ENCODE data around the gene NOS1. TPM values are rescaled to one million over a fixed set of nuclear protein-coding genes. Genes with fewer than 3 reads are reported as not detected.

Gene NOS1
- total and polyA plus RNA-seq, 2 donors (not counting 1 experiment from before 2014, with no cell fraction given): under 0.01 TPM; not detected in 1

DNA sequence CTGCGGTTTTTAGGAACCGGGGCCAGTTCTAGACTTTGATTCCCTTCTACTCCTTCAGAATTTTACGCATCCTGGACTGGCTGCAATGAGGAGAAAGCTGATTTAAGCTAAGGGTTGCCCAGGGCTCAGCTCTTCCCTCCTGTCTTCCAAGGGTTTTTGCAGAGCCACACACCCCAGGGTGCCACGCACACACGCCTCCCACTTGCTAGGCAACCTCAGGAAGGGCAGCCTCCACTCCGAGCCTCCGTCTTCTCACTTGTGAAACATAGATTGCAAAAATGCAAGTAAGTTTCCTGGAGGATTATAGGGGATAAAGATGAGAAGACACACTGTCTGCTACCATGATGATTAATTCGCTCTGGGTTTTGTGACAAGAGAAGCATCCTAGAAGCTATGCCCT, 31.7 kb downstream of the NOS1 start:
- Histone ChIP-seq H4K20me1 (ENCODE audit: control insufficient read depth, extremely low read depth, insufficient read depth, low read length) (no peaks in the 10 kb centered on the region), H2AFZ (ENCODE audit: low read length) (no peak overlapping the region), H3K9me3 (ENCODE audit: control insufficient read depth, insufficient read depth, low read depth, low read length) (no peaks in the 10 kb centered on the region), H3K79me2 (ENCODE audit: control insufficient read depth, insufficient read depth, low read length) (no peaks in the 10 kb centered on the region), H3K4me3 (replicated peaks in 1 of 4; ENCODE audit: control extremely low read depth in 1 of 4, insufficient read depth in 1 of 4, low read depth in 3 of 4, low read length in 4 of 4) (no peak overlapping the region), H3K27me3 (ENCODE audit: control insufficient read depth, insufficient read depth, low read length) (no peaks in the 10 kb centered on the region), H3K4me1 (ENCODE audit: control insufficient read depth, extremely low read depth, insufficient read depth, low read length) (no peaks in the 10 kb centered on the region), H3K9ac (ENCODE audit: insufficient read depth, low read length) (no peak overlapping the region), H3K27ac (ENCODE audit: insufficient read depth, low read length) (no peak overlapping the region), H3K36me3 (ENCODE audit: control insufficient read depth, insufficient read depth, low read length) (no peaks in the 10 kb centered on the region), H3K4me2 (ENCODE audit: extremely low read depth, insufficient read depth, low read length) (no peak overlapping the region)
- TF ChIP-seq EZH2 (IDR thresholded peaks at IDR 0.05; ENCODE audit: low read length, missing control alignments): no peak
- TF ChIP-seq, protein P1, sequence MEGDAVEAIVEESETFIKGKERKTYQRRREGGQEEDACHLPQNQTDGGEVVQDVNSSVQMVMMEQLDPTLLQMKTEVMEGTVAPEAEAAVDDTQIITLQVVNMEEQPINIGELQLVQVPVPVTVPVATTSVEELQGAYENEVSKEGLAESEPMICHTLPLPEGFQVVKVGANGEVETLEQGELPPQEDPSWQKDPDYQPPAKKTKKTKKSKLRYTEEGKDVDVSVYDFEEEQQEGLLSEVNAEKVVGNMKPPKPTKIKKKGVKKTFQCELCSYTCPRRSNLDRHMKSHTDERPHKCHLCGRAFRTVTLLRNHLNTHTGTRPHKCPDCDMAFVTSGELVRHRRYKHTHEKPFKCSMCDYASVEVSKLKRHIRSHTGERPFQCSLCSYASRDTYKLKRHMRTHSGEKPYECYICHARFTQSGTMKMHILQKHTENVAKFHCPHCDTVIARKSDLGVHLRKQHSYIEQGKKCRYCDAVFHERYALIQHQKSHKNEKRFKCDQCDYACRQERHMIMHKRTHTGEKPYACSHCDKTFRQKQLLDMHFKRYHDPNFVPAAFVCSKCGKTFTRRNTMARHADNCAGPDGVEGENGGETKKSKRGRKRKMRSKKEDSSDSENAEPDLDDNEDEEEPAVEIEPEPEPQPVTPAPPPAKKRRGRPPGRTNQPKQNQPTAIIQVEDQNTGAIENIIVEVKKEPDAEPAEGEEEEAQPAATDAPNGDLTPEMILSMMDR (conservative IDR thresholded peaks at IDR 0.05 in 1 of 2, IDR thresholded peaks at IDR 0.05 in 1 of 2; ENCODE audit: low read depth in 1 of 2, low read length in 2 of 2): no peak
- DNase-seq (ENCODE audit: low read depth in 2 of 2): no peak

DNA sequence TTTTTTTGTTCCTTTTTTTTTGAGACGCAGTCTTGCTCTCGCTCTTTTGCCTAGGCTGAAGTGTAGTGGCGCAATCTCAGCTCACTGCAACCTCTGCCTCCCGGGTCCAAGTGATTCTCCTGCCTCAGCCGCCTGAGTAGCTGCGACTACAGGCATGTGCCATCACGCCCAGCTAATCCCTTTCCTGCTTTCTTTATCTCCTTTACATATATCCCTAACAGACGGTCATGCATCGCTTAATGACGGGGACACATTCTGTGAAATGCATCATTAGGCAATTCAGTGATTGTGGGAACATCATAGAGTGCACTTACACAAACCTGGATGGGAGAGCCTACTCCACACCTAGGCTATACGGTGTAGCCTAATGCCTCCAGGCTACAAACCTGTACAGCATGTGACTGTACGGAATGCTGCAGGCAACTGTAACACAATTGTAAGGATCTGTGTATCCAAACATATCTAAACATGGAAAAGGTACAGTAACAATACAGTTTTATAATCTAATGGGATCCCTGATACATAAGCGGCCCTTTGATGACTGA, 32.8 kb downstream of the NOS1 start:
- H4K20me1 ChIP-seq (ENCODE audit: control insufficient read depth, extremely low read depth, insufficient read depth, low read length): no peaks in the 10 kb centered on the region
- TF ChIP-seq EZH2 (IDR thresholded peaks at IDR 0.05; ENCODE audit: low read length, missing control alignments): no peak
- TF ChIP-seq, protein P1 (conservative IDR thresholded peaks at IDR 0.05 in 1 of 2, IDR thresholded peaks at IDR 0.05 in 1 of 2; ENCODE audit: low read depth in 1 of 2, low read length in 2 of 2): no peak
- H3K27ac ChIP-seq (ENCODE audit: insufficient read depth, low read length): no peak overlapping the region
- DNase-seq (ENCODE audit: low read depth in 2 of 2): no peak
- H3K27me3 ChIP-seq (ENCODE audit: control insufficient read depth, insufficient read depth, low read length): no peaks in the 10 kb centered on the region
- no peaks in the 10 kb centered on the region for H3K79me2 ChIP-seq (ENCODE audit: control insufficient read depth, insufficient read depth, low read length)
- H3K9ac ChIP-seq (ENCODE audit: insufficient read depth, low read length): no peak overlapping the region
- no peaks in the 10 kb centered on the region for H3K4me1 ChIP-seq (ENCODE audit: control insufficient read depth, extremely low read depth, insufficient read depth, low read length)
- H3K4me2 ChIP-seq (ENCODE audit: extremely low read depth, insufficient read depth, low read length): no peak overlapping the region
- H3K4me3 ChIP-seq (replicated peaks in 1 of 4; ENCODE audit: control extremely low read depth in 1 of 4, insufficient read depth in 1 of 4, low read depth in 3 of 4, low read length in 4 of 4): no peak overlapping the region
- H2AFZ ChIP-seq (ENCODE audit: low read length): no peak overlapping the region
- H3K9me3 ChIP-seq (ENCODE audit: control insufficient read depth, insufficient read depth, low read depth, low read length): no peaks in the 10 kb centered on the region
- no peaks in the 10 kb centered on the region for H3K36me3 ChIP-seq (ENCODE audit: control insufficient read depth, insufficient read depth, low read length)

DNA sequence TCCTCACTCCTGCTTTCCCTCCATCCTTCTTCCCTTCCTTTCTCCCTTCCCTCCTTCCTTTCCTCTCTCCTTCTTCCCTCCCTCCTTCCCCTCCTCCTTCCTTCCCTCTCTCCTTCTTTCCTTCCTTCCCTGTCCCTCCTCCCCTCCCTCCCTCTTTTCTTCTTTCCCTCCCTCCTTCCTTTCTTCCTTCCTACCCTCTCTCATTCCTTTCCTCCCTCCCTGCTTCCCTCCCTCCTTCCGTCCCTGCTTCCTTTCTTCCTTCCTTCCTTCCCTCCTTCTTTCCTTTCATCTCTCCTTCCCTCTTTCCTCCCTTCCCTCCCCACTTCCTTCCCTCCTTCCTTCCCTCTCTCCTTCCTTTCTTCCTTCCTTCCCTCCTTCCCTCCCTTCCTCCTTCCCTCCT, 39.0 kb downstream of the NOS1 start:
- H3K4me3 ChIP-seq (replicated peaks in 1 of 4; ENCODE audit: control extremely low read depth in 1 of 4, insufficient read depth in 1 of 4, low read depth in 3 of 4, low read length in 4 of 4): no peak overlapping the region
- H3K36me3 ChIP-seq (ENCODE audit: control insufficient read depth, insufficient read depth, low read length): no peaks in the 10 kb centered on the region
- no peaks in the 10 kb centered on the region for H3K27me3 ChIP-seq (ENCODE audit: control insufficient read depth, insufficient read depth, low read length)
- H3K4me1 ChIP-seq (ENCODE audit: control insufficient read depth, extremely low read depth, insufficient read depth, low read length): no peaks in the 10 kb centered on the region
- H3K9ac ChIP-seq (ENCODE audit: insufficient read depth, low read length): no peak overlapping the region
- H4K20me1 ChIP-seq (ENCODE audit: control insufficient read depth, extremely low read depth, insufficient read depth, low read length): no peaks in the 10 kb centered on the region
- no peaks in the 10 kb centered on the region for H3K79me2 ChIP-seq (ENCODE audit: control insufficient read depth, insufficient read depth, low read length)
- no peak overlapping the region for H2AFZ ChIP-seq (ENCODE audit: low read length)
- no peak overlapping the region for H3K27ac ChIP-seq (ENCODE audit: insufficient read depth, low read length)
- no peaks in the 10 kb centered on the region for H3K9me3 ChIP-seq (ENCODE audit: control insufficient read depth, insufficient read depth, low read depth, low read length)
- no peak for DNase-seq (ENCODE audit: low read depth in 2 of 2)
- no peak overlapping the region for H3K4me2 ChIP-seq (ENCODE audit: extremely low read depth, insufficient read depth, low read length)
- TF ChIP-seq, protein P1 (conservative IDR thresholded peaks at IDR 0.05 in 1 of 2, IDR thresholded peaks at IDR 0.05 in 1 of 2; ENCODE audit: low read depth in 1 of 2, low read length in 2 of 2): no peak
- TF ChIP-seq EZH2 (IDR thresholded peaks at IDR 0.05; ENCODE audit: low read length, missing control alignments): no peak

Data from fibroblast of lung (primary cell).